ENCODE measurements around the gene RSRP1. TPM values are rescaled to one million over a fixed set of nuclear protein-coding genes. Genes with fewer than 3 reads are reported as not detected.
"Not testable (repeated sequence)": the region's sequence is repeated elsewhere in the genome, so short reads cannot be mapped to it uniquely, and the experiment has no call there.

Gene RSRP1, protein sequence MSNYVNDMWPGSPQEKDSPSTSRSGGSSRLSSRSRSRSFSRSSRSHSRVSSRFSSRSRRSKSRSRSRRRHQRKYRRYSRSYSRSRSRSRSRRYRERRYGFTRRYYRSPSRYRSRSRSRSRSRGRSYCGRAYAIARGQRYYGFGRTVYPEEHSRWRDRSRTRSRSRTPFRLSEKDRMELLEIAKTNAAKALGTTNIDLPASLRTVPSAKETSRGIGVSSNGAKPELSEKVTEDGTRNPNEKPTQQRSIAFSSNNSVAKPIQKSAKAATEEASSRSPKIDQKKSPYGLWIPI
- 45.3 and 58.0 TPM in 2 replicates for total RNA-seq (2014; rRNA removed; shearing (Covaris generic))

DNA sequence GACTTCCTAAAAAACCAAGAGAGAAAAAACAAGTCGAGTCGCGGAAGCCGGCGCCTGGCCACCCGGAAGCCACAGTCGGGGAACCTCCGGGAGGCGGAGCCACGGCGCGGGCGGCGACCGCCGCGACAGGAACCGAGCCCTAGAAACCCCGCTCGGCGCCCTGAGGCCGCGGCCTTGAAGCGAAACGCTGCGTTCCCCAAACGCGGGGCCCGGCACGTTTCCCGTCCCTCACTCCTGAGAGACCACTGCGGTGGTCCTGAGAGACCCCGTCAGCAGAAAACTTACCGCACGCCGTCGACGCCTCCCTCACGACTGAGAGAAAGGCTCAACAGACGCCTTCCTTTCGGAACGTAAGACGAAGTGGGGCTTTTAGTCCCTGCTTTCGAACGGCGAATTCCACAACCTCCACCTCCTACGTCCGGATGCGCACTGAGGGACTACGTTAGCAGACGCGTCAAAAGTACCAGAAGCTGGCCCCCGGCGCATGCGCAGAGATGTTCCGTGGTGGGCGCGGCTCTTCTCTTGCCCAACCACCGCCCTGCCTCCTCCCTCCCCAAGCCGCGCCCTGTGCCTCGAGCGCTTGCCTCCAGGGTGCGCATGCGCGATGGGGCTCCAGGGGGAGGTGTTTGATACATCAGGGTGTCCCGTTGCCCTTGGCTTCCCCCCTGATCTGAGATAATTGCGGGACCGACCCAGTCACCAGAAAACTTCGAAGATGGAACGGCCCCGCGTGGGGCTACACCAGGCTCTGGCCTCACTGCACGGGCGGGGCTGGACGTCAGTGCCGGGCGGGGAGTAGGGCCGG lies at the start of gene RSRP1:
Gene RSRP1, minus strand, starts transcription at position 431 of the 805 bp plus-strand sequence. CDS start 491 bp downstream, outside the sequence.
- peak; percentile 99 to 100 for DNase-seq
- H3K4me1 ChIP-seq, result no peaks in the 10 kb centered on the region
- H3K27ac ChIP-seq, result peak within 1 kb of the TSS; percentile 73
- peaks cover 37% of the 10 kb centered on the region for H3K36me3 ChIP-seq
- H3K4me3 ChIP-seq, result peak within 1 kb of the TSS; percentile 97
- H3K27me3 ChIP-seq, result no peaks in the 10 kb centered on the region
- no peaks in the 10 kb centered on the region for H3K9me3 ChIP-seq (replicated peaks)

DNA sequence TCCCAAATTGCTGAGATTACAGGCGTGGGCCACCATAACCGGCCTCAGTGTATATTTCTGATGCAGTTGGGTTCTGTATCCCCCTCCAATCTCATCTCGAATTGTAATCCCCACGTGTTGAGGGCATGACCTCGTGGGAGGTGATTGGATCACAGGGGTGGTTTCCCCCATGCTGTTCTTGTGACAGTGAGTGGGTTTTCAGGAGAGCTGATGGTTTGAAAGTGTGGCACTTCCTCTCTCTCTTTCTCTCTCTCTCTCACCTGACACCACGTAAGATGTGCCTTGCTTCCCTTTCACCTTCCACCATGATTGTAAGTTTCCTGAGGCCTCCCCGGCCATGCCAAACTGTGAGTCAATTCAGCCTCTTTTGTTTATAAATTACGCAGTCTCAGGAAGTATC lies 49.2 kb upstream of the RSRP1 start:
- H3K4me3 ChIP-seq, H3K4me1 ChIP-seq: not testable (repeated sequence)

DNA sequence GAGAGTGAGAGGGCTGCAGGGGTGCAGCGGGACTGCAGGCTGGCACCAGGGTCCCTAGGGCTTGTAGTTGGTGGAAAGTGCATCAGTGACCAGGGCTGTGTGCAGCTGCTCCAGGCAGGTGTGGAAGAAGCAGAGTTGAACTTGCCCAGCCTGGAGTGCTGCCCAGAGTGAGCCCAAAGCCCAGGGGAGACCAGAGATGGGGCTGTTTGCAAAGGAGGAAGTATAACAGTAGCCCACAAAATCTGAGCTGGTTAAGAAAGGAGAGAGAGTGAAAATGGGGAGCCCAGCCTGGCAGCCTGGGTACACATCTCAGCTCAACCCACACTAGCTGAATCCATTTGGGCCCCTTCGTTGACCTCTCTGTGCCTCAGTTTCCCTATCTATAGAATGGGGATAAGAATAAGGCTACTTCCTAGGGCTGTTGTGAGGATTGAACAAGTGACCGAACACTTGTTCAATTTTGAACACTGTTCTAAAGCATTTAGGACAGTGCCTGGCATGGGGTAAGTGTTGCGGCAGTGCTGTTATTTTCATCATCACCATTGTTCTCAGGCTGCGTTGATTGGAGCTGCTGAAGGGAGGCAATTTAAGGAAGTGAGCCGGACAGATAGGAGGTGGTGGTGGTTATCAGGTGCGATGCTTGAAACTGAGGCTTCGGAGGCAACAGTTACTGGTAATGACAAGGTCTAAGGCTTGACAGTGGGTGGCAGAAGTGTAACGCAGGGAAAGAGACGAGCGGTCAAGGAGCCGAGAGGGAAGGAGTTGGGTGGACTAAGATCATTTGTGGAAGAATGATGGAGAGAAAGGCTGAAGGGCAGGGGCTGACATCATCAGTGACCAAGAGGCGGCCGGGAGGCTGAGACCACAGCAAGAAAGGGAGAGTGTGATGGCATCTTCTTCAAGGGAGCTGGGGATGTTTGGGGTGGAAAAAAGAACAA lies 47.9 kb upstream of the RSRP1 start:
- not testable (repeated sequence) for H3K4me3 ChIP-seq; H3K36me3 ChIP-seq; H3K27ac ChIP-seq; DNase-seq; H3K27me3 ChIP-seq; H3K4me1 ChIP-seq; H3K9me3 ChIP-seq (replicated peaks)

More for the DNA sequence above, 49.2 kb upstream of the RSRP1 start:
- DNase-seq; H3K36me3 ChIP-seq; H3K9me3 ChIP-seq (replicated peaks); H3K27me3 ChIP-seq; H3K27ac ChIP-seq: not testable (repeated sequence)

DNA sequence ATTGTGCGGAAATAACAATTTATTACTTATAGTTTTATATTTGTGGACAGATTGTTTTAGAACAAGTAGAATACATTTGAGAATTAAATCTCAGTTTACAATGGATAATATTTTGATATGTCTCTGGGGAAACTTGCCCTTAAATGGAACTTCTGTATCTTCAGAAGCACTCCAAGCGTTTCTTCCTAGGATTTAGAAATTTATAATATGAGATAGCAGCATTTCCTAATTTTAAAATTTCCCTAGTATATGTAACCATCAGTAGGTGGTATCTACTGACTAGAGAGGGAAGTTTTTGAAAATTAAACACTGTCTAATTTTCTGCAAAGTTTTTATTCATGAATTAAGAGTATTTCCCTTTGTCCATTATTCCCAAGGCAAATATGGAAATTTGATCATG lies 46.2 kb upstream of the RSRP1 start:
- H3K36me3 ChIP-seq; DNase-seq; H3K4me3 ChIP-seq; H3K4me1 ChIP-seq; H3K27ac ChIP-seq; H3K9me3 ChIP-seq (replicated peaks); H3K27me3 ChIP-seq: not testable (repeated sequence)

DNA sequence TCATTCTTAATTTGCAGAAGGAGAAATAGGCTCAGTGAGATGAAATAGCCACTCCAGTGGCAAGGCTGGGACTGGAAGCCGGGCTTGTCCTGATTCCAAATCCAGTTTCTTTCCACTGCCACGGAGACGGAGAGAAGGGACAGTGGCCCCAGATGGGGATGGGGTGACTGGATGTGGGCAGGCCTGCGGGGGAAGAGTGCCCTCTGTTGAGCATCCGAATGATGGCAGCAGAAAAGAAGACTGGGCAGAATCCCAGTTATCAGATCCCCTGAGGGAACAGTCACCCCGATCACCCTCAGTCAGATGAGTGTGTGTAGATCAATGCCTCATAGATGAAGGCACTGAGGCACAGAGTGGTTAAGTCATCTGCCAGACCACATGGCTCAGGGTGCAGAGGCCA lies 42.8 kb upstream of the RSRP1 start:
- not testable (repeated sequence) for H3K27me3 ChIP-seq; H3K36me3 ChIP-seq; H3K4me1 ChIP-seq; H3K9me3 ChIP-seq (replicated peaks); H3K4me3 ChIP-seq; DNase-seq; H3K27ac ChIP-seq

DNA sequence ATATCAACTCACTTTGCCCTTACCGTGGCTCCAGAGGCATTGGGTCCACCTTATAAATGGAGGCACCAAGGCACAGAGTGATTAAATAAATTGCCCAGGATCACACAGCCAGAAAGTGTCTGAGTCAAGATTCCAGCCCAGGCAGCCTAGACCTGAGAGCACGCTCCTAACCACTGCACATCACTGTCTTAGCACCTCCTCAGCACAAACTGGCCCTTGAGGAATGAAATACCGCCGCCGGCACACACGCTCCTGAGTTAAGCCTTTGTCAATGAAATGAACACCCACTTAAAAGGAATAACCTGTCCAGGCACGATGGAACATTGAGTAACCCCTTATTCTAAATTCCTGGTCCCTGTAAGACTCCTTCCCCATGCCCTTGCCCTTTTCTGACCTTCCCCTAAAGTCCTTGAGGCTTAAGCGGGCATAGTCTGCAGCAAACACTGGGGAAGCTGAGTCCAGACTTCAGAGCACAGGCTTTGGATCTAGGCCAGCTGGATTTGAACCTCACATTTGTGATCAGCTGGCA lies 41.4 kb upstream of the RSRP1 start:
- H3K4me3 ChIP-seq; H3K9me3 ChIP-seq (replicated peaks); H3K4me1 ChIP-seq; H3K27ac ChIP-seq; H3K27me3 ChIP-seq; H3K36me3 ChIP-seq; DNase-seq: not testable (repeated sequence)

DNA sequence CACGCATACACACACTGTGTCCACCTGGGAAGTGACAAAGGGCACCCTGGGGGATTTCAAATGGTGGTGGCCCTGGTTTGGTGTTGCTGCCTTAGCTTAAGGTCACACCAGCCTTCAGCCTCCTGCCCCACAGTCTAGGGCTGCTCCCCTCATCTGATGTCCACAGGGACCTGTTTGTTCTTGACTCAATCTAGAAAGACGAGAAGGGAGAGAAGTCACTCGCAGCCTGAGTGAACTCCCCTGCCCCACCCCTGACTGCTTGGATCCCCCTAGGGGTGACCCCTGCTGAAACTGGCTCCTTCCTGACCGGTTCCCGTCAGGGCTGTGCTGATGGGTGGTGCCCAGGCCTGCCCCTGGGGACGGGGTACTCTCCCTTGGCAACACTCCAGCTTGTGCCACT lies 39.9 kb upstream of the RSRP1 start:
- H3K36me3 ChIP-seq; H3K27me3 ChIP-seq; H3K4me1 ChIP-seq; H3K9me3 ChIP-seq (replicated peaks); H3K27ac ChIP-seq; H3K4me3 ChIP-seq; DNase-seq: not testable (repeated sequence)

DNA sequence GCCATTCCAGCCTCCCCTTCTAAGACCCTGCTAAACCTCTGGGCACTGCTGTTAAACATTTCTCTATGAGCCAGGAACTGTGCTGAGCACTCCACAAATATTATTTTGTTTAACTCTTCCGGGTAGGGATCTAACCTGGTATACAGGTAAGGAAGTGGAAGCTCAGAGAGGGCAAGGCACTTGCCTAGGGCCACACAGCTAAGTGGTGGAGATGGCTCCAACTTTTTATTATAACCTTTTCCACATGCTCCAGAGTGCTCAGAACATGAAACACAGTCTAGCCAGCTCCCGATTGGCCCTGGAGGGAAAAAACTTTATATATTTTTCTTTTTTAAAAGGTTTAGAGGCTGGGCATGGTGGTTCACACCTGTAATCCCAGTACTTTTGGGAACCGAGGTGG lies 38.6 kb upstream of the RSRP1 start:
- not testable (repeated sequence) for H3K4me1 ChIP-seq; DNase-seq; H3K9me3 ChIP-seq (replicated peaks); H3K36me3 ChIP-seq; H3K4me3 ChIP-seq; H3K27ac ChIP-seq; H3K27me3 ChIP-seq

DNA sequence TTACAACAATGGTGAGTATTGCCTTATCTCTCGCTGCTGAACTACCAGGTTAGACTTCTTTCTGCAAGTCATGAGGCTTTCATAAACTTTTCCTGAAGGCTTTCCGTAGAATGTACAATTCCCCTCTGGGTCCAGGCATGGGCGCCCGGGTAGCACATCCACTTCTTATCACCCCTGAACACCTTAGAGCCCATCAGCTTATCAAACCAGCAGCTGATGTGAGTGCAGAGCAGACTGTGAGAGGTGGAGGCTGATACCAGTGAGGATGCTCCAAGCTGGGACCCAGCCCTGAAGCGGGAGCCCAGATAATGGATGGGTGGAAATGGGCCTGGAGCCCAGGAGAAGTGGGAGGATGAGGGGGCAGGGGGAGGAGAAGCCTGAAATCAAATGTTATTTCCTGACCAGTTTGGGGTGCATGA lies 32.4 kb upstream of the RSRP1 start:
- not testable (repeated sequence) for H3K4me3 ChIP-seq; H3K4me1 ChIP-seq; H3K27me3 ChIP-seq; H3K9me3 ChIP-seq (replicated peaks); H3K27ac ChIP-seq; H3K36me3 ChIP-seq; DNase-seq

DNA sequence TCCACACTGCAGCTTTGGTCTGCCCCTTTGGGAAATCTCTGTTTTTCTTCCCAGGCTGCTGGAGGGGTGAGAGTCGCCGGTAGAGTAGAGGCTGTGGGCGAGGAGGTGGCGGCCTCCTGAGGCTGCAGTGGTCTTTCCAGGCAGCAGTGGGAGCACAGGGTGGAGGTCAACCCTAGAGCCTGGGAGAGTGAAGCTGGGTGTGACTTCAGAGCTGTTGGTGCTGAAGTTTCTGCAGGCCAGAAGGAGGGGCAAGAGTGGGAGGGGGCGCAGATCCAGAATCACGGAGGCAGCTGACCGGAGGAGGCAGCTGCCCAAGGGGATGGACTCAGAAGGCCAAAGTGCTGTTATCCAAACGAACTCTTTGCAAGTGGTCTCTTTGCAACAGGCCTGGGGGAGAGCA lies 31.5 kb upstream of the RSRP1 start:
- not testable (repeated sequence) for DNase-seq; H3K4me3 ChIP-seq; H3K4me1 ChIP-seq; H3K9me3 ChIP-seq (replicated peaks); H3K27ac ChIP-seq; H3K36me3 ChIP-seq; H3K27me3 ChIP-seq

DNA sequence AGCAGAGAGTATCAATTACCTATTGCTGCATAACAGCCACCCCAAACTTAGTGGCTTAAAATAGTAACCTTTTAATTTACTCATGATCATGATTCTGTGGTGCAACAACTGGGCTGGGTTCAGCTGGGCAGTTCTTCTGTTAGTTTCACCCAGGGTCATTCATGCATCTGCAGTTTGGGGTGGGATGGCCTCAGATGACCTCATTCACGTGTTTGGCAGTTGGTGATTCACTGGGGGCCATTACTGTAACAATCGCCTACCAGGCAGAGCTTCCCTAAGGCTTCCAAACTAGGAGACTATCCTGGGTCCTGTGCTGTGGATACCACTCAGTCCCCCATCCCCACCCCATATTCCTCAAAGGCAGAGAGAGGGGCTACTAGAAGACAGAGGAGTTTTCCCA lies 31.1 kb upstream of the RSRP1 start:
- H3K27me3 ChIP-seq, result not testable (repeated sequence)

DNA sequence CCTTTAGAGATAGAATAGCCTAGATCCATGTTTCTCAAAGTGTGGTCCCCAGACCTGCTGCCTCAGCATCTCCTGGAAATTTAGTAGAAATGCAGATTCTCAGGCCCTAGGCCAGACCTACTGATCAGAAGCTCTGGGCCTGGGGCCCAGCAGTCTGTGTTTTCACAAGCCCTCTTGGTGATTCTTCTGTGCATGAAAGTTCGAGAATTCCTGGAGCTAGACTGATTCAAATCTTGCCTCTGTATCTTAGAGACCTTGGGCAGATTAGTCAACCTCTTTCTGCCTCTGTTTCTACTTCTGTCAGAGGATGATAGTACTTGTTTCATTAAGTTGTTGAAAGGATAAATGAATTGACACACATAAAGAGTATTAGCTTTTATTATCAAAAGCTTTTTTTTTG lies 30.0 kb upstream of the RSRP1 start:
- not testable (repeated sequence) for DNase-seq; H3K27me3 ChIP-seq; H3K27ac ChIP-seq; H3K4me1 ChIP-seq; H3K9me3 ChIP-seq (replicated peaks); H3K4me3 ChIP-seq; H3K36me3 ChIP-seq

More for the DNA sequence above, 31.1 kb upstream of the RSRP1 start:
- not testable (repeated sequence) for H3K4me3 ChIP-seq; H3K9me3 ChIP-seq (replicated peaks); H3K36me3 ChIP-seq; DNase-seq; H3K27ac ChIP-seq; H3K4me1 ChIP-seq

DNA sequence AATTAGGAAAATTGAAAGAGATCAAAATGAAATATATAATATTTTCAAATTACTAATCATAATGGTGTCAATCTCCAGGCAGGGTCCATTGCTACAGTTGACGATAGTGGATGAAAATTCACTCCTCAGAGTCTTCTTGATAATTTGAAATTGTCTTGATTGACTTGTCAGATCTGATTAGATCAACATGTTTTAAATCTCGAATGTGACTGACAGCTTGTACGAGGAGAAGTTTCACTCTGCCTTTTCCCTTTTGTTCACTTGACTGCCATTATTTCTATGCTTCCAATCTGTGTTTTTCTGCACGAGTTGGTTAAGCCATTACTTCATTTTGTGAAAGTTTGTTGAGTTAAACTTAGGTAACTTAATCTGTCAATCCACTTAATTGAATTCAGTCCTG lies 28.4 kb upstream of the RSRP1 start:
- not testable (repeated sequence) for H3K4me3 ChIP-seq; H3K9me3 ChIP-seq (replicated peaks); H3K27ac ChIP-seq; DNase-seq; H3K4me1 ChIP-seq; H3K27me3 ChIP-seq; H3K36me3 ChIP-seq

DNA sequence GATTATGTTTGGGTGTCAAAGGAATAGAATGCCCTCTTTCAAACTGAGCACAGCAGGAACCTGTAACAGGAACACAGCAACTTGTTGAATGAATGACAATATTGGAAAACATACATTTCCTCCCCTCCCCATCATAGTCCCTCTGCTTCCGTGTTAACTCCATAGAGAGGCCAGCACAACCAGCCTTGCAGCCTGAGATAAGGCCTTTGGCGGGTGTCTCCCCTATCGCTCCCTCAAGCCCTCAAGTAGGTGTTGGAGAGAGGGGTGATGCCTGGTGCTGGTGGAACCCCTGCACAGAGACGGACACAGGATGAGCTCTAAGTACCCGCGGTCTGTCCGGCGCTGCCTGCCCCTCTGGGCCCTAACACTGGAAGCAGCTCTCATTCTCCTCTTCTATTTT lies 25.0 kb upstream of the RSRP1 start, which contains the start of gene RHD:
Gene RHD, plus strand, starts transcription at position 272 of the 400 bp plus-strand sequence. Its CDS starts 39 bp downstream, at position 311.
- not testable (repeated sequence) for H3K9me3 ChIP-seq (replicated peaks); H3K4me1 ChIP-seq; H3K27me3 ChIP-seq

More for the DNA sequence above, 25.0 kb upstream of the RSRP1 start, which contains the start of gene RHD:
- not testable (repeated sequence) for DNase-seq, H3K4me3 ChIP-seq, H3K27ac ChIP-seq, H3K36me3 ChIP-seq

All from SJCRH30 (cell line).